ENCODE measurements around the gene AK8. TPM values are rescaled to one million over a fixed set of nuclear protein-coding genes. Genes with fewer than 3 reads are reported as not detected.

Gene AK8
- total RNA-seq, 1 donor from 2014 or later, result 0.22 TPM

DNA sequence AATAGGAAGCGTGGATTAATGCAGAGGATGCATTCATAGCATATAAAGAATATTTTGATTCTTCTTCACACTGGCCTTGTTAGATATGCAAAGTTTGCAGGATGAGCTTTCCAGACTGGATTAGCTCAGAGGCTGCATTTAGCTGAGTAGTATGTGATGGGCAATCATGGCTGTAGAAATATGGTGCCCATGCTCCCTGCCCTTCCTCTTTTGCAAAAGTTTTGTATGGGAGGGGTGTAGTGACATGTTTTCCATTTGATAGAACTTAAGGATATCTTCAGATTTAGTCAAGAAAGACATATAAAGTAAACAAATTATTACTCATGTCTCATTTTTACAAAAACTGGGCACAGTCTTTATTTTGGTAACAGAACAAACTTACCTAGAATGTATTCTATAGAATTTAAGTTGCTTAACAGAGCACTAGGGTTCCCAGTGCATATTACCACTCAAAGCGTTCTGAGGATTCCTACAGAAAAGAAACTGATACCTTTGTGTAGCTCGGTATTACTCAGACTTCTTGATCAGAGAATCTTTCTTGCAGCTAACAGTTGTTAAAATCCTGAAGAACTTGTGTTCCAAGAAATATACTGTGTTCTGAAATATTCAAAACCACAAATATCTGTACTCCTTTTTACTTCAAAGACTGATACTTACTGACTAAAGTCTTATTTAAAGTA, 198.0 kb downstream of the AK8 start:
- H3K36me3 Mint-ChIP-seq (ENCODE audit: low read depth), result peaks cover 31% of the 10 kb centered on the region
- no peak overlapping the region for H3K27ac Mint-ChIP-seq (ENCODE audit: unreplicated experiment)
- DNase-seq (ENCODE audit: low spot score), result no peak
- H3K4me3 Mint-ChIP-seq (ENCODE audit: unreplicated experiment), result no peak overlapping the region
- H3K4me1 Mint-ChIP-seq (ENCODE audit: low read depth), result peaks cover 4% of the 10 kb centered on the region
- no peak for TF ChIP-seq CTCF (IDR thresholded peaks at IDR 0.05)
- no peaks in the 10 kb centered on the region for H3K9me3 Mint-ChIP-seq (ENCODE audit: low read depth)
- H3K27me3 Mint-ChIP-seq (ENCODE audit: low read depth), result no peaks in the 10 kb centered on the region

DNA sequence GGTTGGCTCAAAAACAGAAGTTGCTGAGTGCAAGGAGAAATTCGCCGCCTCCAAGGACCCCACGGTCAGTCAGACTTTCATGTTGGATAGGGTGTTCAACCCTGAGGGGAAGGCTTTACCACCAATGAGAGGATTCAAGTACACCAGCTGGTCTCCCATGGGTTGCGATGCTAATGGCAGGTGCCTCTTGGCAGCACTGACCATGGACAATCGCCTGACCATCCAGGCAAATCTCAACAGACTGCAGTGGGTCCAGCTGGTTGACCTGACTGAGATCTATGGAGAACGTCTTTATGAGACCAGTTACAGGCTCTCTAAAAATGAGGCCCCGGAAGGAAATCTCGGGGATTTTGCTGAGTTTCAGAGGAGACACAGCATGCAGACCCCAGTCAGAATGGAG, 200.1 kb downstream of the AK8 start:
- no peak for DNase-seq (ENCODE audit: low spot score)
- Mint-ChIP-seq H3K9me3 (ENCODE audit: low read depth) (no peaks in the 10 kb centered on the region), H3K4me3 (ENCODE audit: unreplicated experiment) (no peak overlapping the region), H3K36me3 (ENCODE audit: low read depth) (peaks cover 22% of the 10 kb centered on the region), H3K27me3 (ENCODE audit: low read depth) (no peaks in the 10 kb centered on the region), H3K4me1 (ENCODE audit: low read depth) (peaks cover 21% of the 10 kb centered on the region), H3K27ac (ENCODE audit: unreplicated experiment) (no peak overlapping the region)
- no peak for TF ChIP-seq CTCF (IDR thresholded peaks at IDR 0.05)

Other genes starting within 250 kb of the AK8 start
- 11.3 to 13.4 TPM (median 11.9 TPM) in 3 replicates for gene DDX31, start 208.3 kb downstream of the AK8 start, total RNA-seq
- 16.6 to 20.2 TPM (median 17.2 TPM) in 3 replicates for gene GTF3C4, start 207.8 kb downstream of the AK8 start, total RNA-seq
- gene SPACA9, start 614 bp upstream of the AK8 start, total RNA-seq, result 3.3 to 5.4 TPM (median 3.7 TPM) in 3 replicates
- gene TSC1, start 66.3 kb upstream of the AK8 start, total RNA-seq, result 37.7 to 50.7 TPM (median 42.5 TPM) in 3 replicates
- not detected in 3 replicates for gene GFI1B, start 100.4 kb upstream of the AK8 start, total RNA-seq
- 36.5 to 46.3 TPM (median 38.5 TPM) in 3 replicates for gene GTF3C5, start 152.7 kb upstream of the AK8 start, total RNA-seq
- 0.87 to 1.5 TPM (median 1.1 TPM) in 3 replicates for gene CEL, start 183.7 kb upstream of the AK8 start, total RNA-seq
- 16.1 to 19.0 TPM (median 17.5 TPM) in 3 replicates for gene RALGDS, start 243.0 kb upstream of the AK8 start, total RNA-seq

All from chondrocyte (in vitro differentiated cells).